K562 (cell line): ENCODE data around the gene CD4. TPM values are rescaled to one million over a fixed set of nuclear protein-coding genes. Genes with fewer than 3 reads are reported as not detected.

Experiments
- ATAC-seq: fragments of 200-7000 bp; cut with Tn5 transposase; 3 replicates; pipeline ENCODE4 v1.9.1; 2020; ENCODE audit warnings: moderate library complexity
- BruUV-seq: library from RNA; stranded (reverse); fragments of 400-500 nt; replicated peaks from 2 replicates; lab custom pipeline; 2021; lab: Mats Ljungman, UMichigan
- CTCF ChIA-PET: fragments of 300-600 bp; formaldehyde crosslinking; extraction: SDS; loops from one replicate; lab custom pipeline; 2021; ENCODE audit warnings: low intra/inter-chr PET ratio; lab: Yijun Ruan, JAX
- POLR2A ChIA-PET: fragments of 300-600, 350-650 bp; sonication (Branson Sonifier 250); formaldehyde crosslinking; extraction: SDS; loops from one replicate; lab custom pipeline; 2021; ENCODE audit warnings: antibody characterized with exemption, inconsistent platforms; lab: Yijun Ruan, JAX
- DNase-seq, 4 experiments: peaks; one replicate each; pipeline versions ENCODE4 v3.0.0 to v3.0.0-alpha.2; 2011 to 2018; ENCODE audit warnings: low spot score in 3 of 4, mixed read lengths in 3 of 4; ENCODE audit errors: extremely low read depth in 1 of 4
- FAIRE-seq: peaks from 2 replicates; lab custom pipeline; 2011; peaks lifted over from hg19 to GRCh38; lab: Jason Lieb, UNC
- H2AFZ ChIP-seq: 2 replicates; pipeline ENCODE4 v1.6.0; 2011; ENCODE audit warnings: low read depth, low read length, control low read depth, inconsistent platforms
- H3K27ac ChIP-seq: fragments of 200-600 bp; 3 replicates; pipeline ENCODE4 v1.8.0; 2011; ENCODE audit warnings: low read depth, mild to moderate bottlenecking, control low read depth, inconsistent platforms, low read length, moderate library complexity, mixed read lengths; ENCODE audit errors: extremely low read depth
- H3K27me3 ChIP-seq, 2 experiments: fragments of 300-600 bp in 1 of 2; 2 replicates in 1 of 2; 3 replicates in 1 of 2; pipeline versions ENCODE4 v1.6.0 to v1.8.0; 2011; ENCODE audit warnings: inconsistent platforms in 2 of 2, low read length in 2 of 2, mild to moderate bottlenecking in 1 of 2, mixed read lengths in 1 of 2, moderate library complexity in 1 of 2; ENCODE audit not compliant: control insufficient read depth in 2 of 2, insufficient read depth in 2 of 2
- H3K36me3 ChIP-seq: fragments of 300-600 bp; 3 replicates; pipeline ENCODE4 v1.8.0; 2011; ENCODE audit warnings: mild to moderate bottlenecking, low read length, inconsistent platforms; ENCODE audit not compliant: control insufficient read depth, insufficient read depth
- H3K4me1 ChIP-seq, 2 experiments: fragments of 200-600 bp in 1 of 2; replicated peaks in 1 of 2; 2 replicates in 1 of 2; 3 replicates in 1 of 2; pipeline versions ENCODE4 v1.5.1 to v1.8.0; 2011; ENCODE audit warnings: inconsistent platforms in 2 of 2, low read length in 2 of 2, mild to moderate bottlenecking in 1 of 2, mixed read lengths in 1 of 2, moderate library complexity in 1 of 2; ENCODE audit not compliant: control insufficient read depth in 2 of 2, insufficient read depth in 2 of 2
- H3K4me2 ChIP-seq: 2 replicates; pipeline ENCODE4 v1.6.1; 2011; ENCODE audit warnings: low read length, control low read depth, inconsistent platforms, mixed read lengths; ENCODE audit not compliant: insufficient read depth
- H3K4me3 ChIP-seq: fragments of 200-600 bp; sonication (generic), shearing (Covaris generic); 2 replicates; pipeline ENCODE4 v1.5.1; 2016; ENCODE audit warnings: control low read depth, inconsistent platforms
- H3K79me2 ChIP-seq: fragments of 200-600 bp; 3 replicates; pipeline ENCODE4 v1.8.0; 2011; ENCODE audit warnings: low read length, inconsistent platforms; ENCODE audit not compliant: control insufficient read depth, insufficient read depth
- H3K9ac ChIP-seq, 2 experiments: 2 replicates each; pipeline versions ENCODE4 v1.6.0 to v1.6.1; 2011; ENCODE audit warnings: low read depth in 2 of 2, low read length in 2 of 2, control low read depth in 1 of 2, inconsistent platforms in 1 of 2, mild to moderate bottlenecking in 1 of 2, mixed read lengths in 1 of 2; ENCODE audit not compliant: insufficient read depth in 1 of 2
- H3K9me1 ChIP-seq: one replicate; pipeline ENCODE4 v1.6.0; 2011; ENCODE audit warnings: inconsistent platforms, mild to moderate bottlenecking, low read length, moderate library complexity; ENCODE audit not compliant: control insufficient read depth, insufficient read depth
- H3K9me3 ChIP-seq: replicated peaks from 2 replicates; pipeline ENCODE4 v1.5.1; 2011; ENCODE audit warnings: low read depth, low read length, inconsistent platforms; ENCODE audit not compliant: control insufficient read depth, insufficient read depth
- H4K20me1 ChIP-seq: replicated peaks from 2 replicates; pipeline ENCODE4 v1.6.1; 2011; ENCODE audit warnings: low read length, inconsistent platforms, mixed read lengths; ENCODE audit not compliant: control insufficient read depth, insufficient read depth
- BRF1 ChIP-seq: IDR thresholded peaks from 3 replicates; pipeline ENCODE4 v1.6.1; 2011; ENCODE audit warnings: borderline replicate concordance, mild to moderate bottlenecking; ENCODE audit not compliant: insufficient read length; ENCODE audit errors: extremely low read depth
- CREB3L1 ChIP-seq: fragments of 450-650 bp; IDR thresholded peaks from 2 replicates; pipeline ENCODE4 v1.6.1; 2014; ENCODE audit warnings: low read depth, mild to moderate bottlenecking, moderate library complexity, borderline replicate concordance
- GATAD2B ChIP-seq: fragments of 450-650 bp; IDR thresholded peaks from 2 replicates; pipeline ENCODE4 v1.6.1; 2017; ENCODE audit warnings: mild to moderate bottlenecking, borderline replicate concordance
- HDAC2 ChIP-seq: fragments of 450-650 bp; IDR thresholded peaks from 2 replicates; pipeline ENCODE4 v1.6.1; 2016; ENCODE audit warnings: mild to moderate bottlenecking
- HDGF ChIP-seq: fragments of 450-650 bp; IDR thresholded peaks from 2 replicates; pipeline ENCODE4 v1.6.1; 2016
- HLTF ChIP-seq: fragments of 450-650 bp; IDR thresholded peaks from 2 replicates; pipeline ENCODE4 v1.6.1; 2016
- L3MBTL2 ChIP-seq: fragments of 450-650 bp; IDR thresholded peaks from 2 replicates; pipeline ENCODE4 v1.6.1; 2016; ENCODE audit warnings: mild to moderate bottlenecking, moderate library complexity
- MNT ChIP-seq, 2 experiments: fragments of 450-650 bp; conservative IDR thresholded peaks; 2 replicates each; pipeline ENCODE4 v1.6.1; 2017; ENCODE audit warnings: mild to moderate bottlenecking in 2 of 2, moderate library complexity in 2 of 2
- MXD1 ChIP-seq: fragments of 250-450 bp; sonication (Bioruptor Pico); IDR thresholded peaks from 2 replicates; pipeline ENCODE4 v1.8.0; 2021; ENCODE audit warnings: borderline replicate concordance, mild to moderate bottlenecking, moderate library complexity; ENCODE audit not compliant: poor library complexity, severe bottlenecking
- RBM39 ChIP-seq: fragments of 200-400 bp; formaldehyde crosslinking; optimal IDR thresholded peaks from 2 replicates; pipeline ENCODE3; 2018; ENCODE audit warnings: low read depth, low read length
- RFX5 ChIP-seq: IDR thresholded peaks from 2 replicates; pipeline ENCODE4 v1.6.1; 2011; ENCODE audit warnings: low read depth, mild to moderate bottlenecking, improper control_type of control experiment, low read length
- UBTF ChIP-seq, 2 experiments: IDR thresholded peaks; 2 replicates each; pipeline ENCODE4 v1.6.1; 2012; ENCODE audit warnings: improper control_type of control experiment in 2 of 2, low read depth in 2 of 2, low read length in 2 of 2, borderline replicate concordance in 1 of 2
- ZNF239 ChIP-seq: fragments of 250-450 bp; sonication (Bioruptor Pico); IDR thresholded peaks from 2 replicates; pipeline ENCODE4 v1.4.0; 2020; ENCODE audit warnings: mild to moderate bottlenecking
- WGBS: fragments of 100-300 bp; shearing (Covaris generic); methylation state at CpG from one replicate; pipeline ENCODE4 v1.1.6; 2016; ENCODE audit warnings: low coverage, mixed read lengths; ENCODE audit not compliant: insufficient coverage; ENCODE audit errors: missing lambda C conversion rate; 5-methylcytosine and 5-hydroxymethylcytosine counted together
- in situ Hi-C: fragments of 300-500 bp; cut with MboI; formaldehyde crosslinking; loops from 4 replicates; pipeline ENCODE4 v1.15.0; 2018; ENCODE audit warnings: inconsistent platforms, mixed read lengths
- intact Hi-C: fragments of 100-400 bp; cut with micrococcal nuclease; formaldehyde crosslinking; loops from 2 replicates; pipeline ENCODE4 v1.14.2; 2022
- polyA plus RNA-seq, 8 experiments: library from polyadenylated mRNA; depleted of rRNA in 4 of 8; stranded (reverse) in 5 of 8; unstranded in 3 of 8; fragments of >200 nt; fragmentation: Nextera tagmentation in 2 of 8; fragmentation: Illumina TruSeq in 1 of 8; extraction: Ambion mirVana in 2 of 8; extraction: Trizol in 1 of 8; gene quantifications; 2 replicates each; pipeline versions ENCODE4 v1.2.1 to v1.2.3, GENCODE V29; 2011 to 2014; ENCODE audit warnings: inconsistent platforms in 1 of 8, missing spikeins in 1 of 8
- total RNA-seq, 7 experiments: library from RNA; depleted of rRNA in 6 of 7; stranded (reverse); fragments of >200 nt in 6 of 7; fragmentation: Illumina TruSeq in 2 of 7; extraction: Trizol in 2 of 7; gene quantifications; 2 replicates each; pipeline versions ENCODE4 v1.2.1 to v1.2.3, GENCODE V29; 2011 to 2021; ENCODE audit warnings: low replicate concordance in 1 of 7

CD4 gene
- total and polyA plus RNA-seq, 9 of the 15 experiments (the other 6 are each of a cell fraction or from before 2014, with no cell fraction given), result 0.06 to 0.27 (median 0.09) TPM; not detected in 5

GRCh38 chr12:6828781-6829535 is 39.6 kb downstream of the CD4 start:
- H3K4me3 ChIP-seq, result peak overlapping the region; percentile 73
- TSS peak; percentile 74 for BruUV-seq
- DNase-seq (peak; percentile 49 to 72 (median 60)), ATAC-seq (peak; percentile 68), FAIRE-seq (peak; percentile 15)
- H2AFZ ChIP-seq, result peak overlapping the region; percentile 91
- POLR2A ChIA-PET, result interaction anchor here (0.6 to 3.2 kb wide), 14 partner anchors 11 to 277 kb away, joined by 3 to 13 read pairs (median 4); partner anchors contain the start of genes COPS7A, MLF2 and PTMS
- H3K36me3 ChIP-seq, result peaks cover 35% of the 10 kb centered on the region; the same call in 1 of the 3 replicates
- no peaks in the 10 kb centered on the region for H3K9me3 ChIP-seq
- in situ Hi-C loops, result no loop called here
- peak overlapping the region; percentile 87 for H3K4me2 ChIP-seq
- H3K9ac ChIP-seq, result peak overlapping the region; percentile 91 to 97
- H3K9me1 ChIP-seq, result no peaks in the 10 kb centered on the region
- H3K4me1 ChIP-seq, result peaks cover 11 to 54% of the 10 kb centered on the region in 2 experiments; a peak in 4 of 5 replicates
- CTCF ChIA-PET, result interaction anchor here (0.6 kb wide), 1 partner anchor 97 kb away, joined by 3 read pairs; no protein-coding TSS in a partner anchor
- peaks cover 24% of the 10 kb centered on the region for H3K79me2 ChIP-seq
- WGBS, result under 1% methylated on average over 44 of the region's 71 CpGs
- intact Hi-C loops, result loop anchor here (5.0 to 10.0 kb wide), 3 partner anchors 52 to 274 kb away; partner anchors contain the start of gene IFFO1
- H3K27ac ChIP-seq, result peak overlapping the region; percentile 91
- H3K27me3 ChIP-seq, result peaks cover 0 to 2% of the 10 kb centered on the region in 2 experiments; a peak in 2 of 5 replicates
- H4K20me1 ChIP-seq, result no peaks in the 10 kb centered on the region
- no peak for TF ChIP-seq HDGF
- 0 out of 2 replicates have a peak, but pooled peaks have one; percentile 56 for TF ChIP-seq HLTF
- TF ChIP-seq ZNF239 (CRISPR knock-in tag), result no peak
- TF ChIP-seq HDAC2, result no peak
- peak; percentile 25; the same call in 1 of the 2 replicates for TF ChIP-seq L3MBTL2
- TF ChIP-seq CREB3L1, result peak; percentile 98
- no peak for TF ChIP-seq MXD1 (CRISPR knock-in tag)
- no peak for TF ChIP-seq GATAD2B
- TF ChIP-seq RFX5, result no peak
- TF ChIP-seq RBM39, result no peak
- no peak for TF ChIP-seq BRF1
- TF ChIP-seq UBTF (IDR thresholded peaks at IDR 0.05; ENCODE audit: borderline replicate concordance in 1 of 2, low read depth in 2 of 2, low read length in 2 of 2), result no peak
- peak in 1 of 2 experiments; percentile 26; a peak in 1 of 4 replicates for TF ChIP-seq MNT (conservative IDR thresholded peaks at IDR 0.05)
